ENCODE results near the gene KCNJ6.
A peak's percentile ranks its signal among the peaks of the same experiment; 100 is the strongest.
"Not testable (repeated sequence)": the region's sequence is repeated elsewhere in the genome, so short reads cannot be mapped to it uniquely, and the experiment has no call there.

The KCNJ6 gene

GRCh38 chr21:37769656-37770055, 146.6 kb downstream of the KCNJ6 start:
- DNase-seq: no peak
- no peak for ATAC-seq

DNA sequence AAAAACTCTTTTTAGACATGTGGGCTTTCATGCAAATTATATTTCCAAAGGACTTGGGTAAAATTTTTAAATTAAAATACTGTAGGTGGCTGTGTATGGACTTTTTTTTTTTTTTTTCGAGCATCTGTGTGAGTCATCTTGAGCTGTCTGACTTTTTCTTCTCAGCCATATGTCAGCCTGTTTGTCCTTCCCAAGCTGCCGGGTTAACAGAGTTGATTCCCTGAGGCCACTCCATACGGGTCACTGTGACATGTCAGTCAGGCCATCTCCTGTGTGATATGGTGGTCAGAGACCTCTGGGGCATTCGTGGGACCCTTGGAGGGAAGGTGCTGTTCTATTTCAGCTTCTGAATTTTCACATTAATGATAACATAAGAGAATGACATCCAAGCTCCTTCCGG, 148.3 kb downstream of the KCNJ6 start:
- no peak for DNase-seq
- no peak for ATAC-seq

GRCh38 chr21:37766129-37766528, 150.1 kb downstream of the KCNJ6 start:
- no peak for ATAC-seq

DNA sequence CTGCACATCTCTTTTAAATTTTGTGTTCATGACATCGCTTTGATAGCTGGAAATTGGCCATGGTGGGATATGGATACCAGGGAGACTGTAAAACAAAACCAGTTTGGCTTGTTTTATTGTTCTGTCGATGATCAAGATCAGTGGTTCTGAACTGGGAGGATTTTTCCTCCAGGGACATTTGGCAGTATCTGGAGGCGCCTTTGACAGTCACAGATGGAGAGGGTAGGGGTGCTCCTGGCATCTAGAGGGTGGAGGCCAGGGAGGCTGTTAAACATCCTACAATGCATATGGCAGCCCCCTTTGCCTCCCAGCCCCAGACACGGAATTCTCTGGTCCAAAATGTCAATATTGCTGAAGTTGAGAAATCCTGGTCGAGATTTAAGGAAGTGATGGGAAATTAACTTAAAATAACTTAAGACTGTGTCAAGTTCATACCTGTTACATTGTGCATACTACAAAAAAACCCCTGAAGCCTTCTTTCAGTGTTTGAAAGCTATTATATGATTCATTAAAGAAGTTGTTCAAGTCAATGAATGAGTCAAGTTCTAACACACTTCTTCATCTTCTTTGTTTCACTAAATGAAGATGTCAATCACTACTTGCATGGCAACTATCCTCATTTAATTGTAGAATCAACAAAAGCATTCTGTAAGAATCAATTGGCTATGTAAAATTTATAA, 150.9 kb downstream of the KCNJ6 start:
- DNase-seq (no peak), ATAC-seq (no peak)

More at GRCh38 chr21:37766129-37766528, 150.1 kb downstream of the KCNJ6 start:
- no peak for DNase-seq

DNA sequence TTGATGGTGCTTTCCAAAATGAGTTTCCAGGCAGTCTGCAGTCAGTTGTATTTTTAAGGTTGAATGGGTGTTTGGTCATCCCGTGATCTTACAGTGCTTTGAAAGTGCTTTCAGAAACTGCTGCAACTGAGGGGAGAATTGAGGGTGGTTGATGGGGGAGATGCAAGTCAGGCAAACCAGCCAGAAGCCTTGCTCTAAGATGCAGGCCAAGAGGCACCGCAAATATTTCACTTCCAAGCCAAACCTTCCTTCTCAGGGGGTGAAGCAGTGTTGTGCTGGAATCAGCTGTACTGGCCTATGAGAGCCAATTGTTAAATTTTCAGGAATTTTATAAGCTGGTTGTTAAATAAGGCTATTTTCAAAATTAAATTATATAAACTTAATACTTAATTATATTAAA, 151.6 kb downstream of the KCNJ6 start:
- no peak for ATAC-seq
- DNase-seq: no peak

GRCh38 chr21:37763298-37763697, 153.0 kb downstream of the KCNJ6 start:
- DNase-seq: no peak
- ATAC-seq: no peak

GRCh38 chr21:37762606-37763005, 153.7 kb downstream of the KCNJ6 start:
- no peak for ATAC-seq
- no peak for DNase-seq

DNA sequence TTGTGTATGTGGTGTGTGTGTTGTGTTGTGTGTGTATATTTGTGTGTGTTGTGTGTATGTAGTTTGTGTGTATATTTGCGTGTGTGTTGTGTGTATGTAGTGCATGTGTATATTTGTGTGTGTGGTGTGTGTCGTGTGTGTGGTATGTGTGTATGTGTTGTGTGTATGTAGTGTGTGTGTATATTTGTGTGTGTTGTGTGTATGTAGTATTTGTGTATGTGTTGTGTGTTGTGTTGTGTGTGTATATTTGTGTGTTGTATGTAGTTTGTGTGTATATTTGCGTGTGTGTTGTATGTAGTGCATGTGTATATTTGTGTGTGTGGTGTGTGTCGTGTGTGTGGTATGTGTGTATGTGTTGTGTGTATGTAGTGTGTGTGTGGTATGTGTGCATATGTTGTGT, 154.9 kb downstream of the KCNJ6 start:
- DNase-seq, ATAC-seq: not testable (repeated sequence)

- ATAC-seq (no peak), DNase-seq (no peak)
Measured at GRCh38 chr21:37759777-37760176, 156.5 kb downstream of the KCNJ6 start.

DNA sequence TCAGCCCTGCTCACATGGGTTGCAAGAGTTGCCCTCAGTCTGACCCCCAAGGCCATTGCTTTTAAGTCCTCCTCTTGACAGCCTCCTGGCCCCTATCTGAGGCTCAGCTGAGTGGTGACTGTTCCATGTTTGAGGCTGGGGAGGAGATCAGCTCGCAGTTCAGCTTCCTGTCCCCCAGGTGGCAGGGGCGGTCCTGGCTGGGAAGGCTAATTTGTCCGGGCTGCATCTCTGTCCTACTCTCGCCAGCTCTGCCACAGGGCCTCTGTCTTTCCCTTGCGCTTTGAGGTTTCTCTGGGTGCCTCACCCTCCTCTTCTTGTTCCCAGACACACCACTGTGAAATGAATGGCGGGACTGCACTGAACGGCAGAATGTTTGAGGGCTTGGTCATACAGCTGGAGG, 157.3 kb downstream of the KCNJ6 start:
- ATAC-seq (no peak), DNase-seq (peak; percentile 20)

GRCh38 chr21:37757606-37758376, 158.5 kb downstream of the KCNJ6 start:
- no peak for DNase-seq
- no peak for ATAC-seq

DNA sequence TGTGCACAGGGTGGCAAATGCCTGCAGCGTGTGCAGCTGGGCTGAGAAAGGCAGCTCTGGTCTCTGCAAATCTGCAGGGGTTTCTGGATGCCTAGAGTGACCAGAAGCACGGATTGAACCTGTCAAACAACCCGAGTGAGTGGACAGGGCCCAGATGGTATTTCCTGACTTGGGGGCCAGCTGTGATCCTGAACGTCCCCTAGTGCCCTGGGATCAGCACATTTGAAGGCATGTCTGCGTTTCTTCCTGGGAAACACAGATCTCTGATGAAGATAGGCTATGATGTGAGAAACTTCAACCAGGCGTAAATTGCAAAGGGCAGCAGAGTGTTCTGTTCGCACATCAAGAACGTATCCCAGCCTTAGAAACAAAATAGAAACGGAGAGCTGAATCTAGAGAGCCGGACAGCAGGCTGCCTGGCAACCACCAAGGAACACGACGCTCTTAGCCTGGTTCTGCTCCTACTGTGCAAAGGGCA, 163.1 kb downstream of the KCNJ6 start:
- no peak for ATAC-seq
- DNase-seq: no peak

GRCh38 chr21:37751268-37751975, 164.8 kb downstream of the KCNJ6 start:
- ATAC-seq (no peak), DNase-seq (no peak)

DNA sequence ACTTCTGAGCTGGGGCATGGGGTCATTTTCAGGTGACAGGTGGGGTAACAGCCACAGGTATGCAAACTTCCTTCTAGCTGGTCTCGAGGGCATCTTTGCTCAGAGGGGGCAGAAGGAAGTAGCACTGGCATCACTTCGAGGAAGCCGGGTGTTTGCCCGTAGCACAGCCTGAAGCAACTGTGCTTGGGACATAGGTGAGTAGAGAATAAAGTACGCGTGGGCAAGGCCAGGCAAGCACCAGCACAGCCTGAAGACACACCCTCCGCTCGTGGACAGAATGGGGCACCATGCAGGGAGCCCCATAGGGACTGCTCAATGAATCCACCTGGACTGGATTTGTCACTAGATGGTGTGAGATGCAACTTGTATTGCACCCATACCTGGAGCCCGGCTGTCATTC, 167.1 kb downstream of the KCNJ6 start:
- ATAC-seq (no peak), DNase-seq (no peak)

DNA sequence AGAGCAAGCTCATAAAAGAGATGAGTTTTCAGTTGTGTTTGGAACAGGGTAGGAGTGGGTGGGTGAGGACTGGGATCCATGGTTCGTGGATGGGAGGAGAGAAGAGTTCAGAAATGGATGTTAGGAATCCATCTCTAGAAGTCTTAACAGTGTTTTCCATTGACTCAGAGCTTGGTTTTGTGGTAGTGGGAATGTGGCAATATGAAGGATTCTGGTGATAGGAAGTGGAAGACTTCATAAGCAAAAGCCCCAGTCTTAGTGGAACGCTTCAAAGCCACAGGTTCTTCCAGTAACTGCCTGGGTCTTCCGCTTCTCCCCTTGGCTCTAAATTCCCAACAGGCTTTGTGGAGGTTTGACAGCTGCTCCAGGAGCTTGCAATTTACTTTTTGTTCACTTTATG, 167.9 kb downstream of the KCNJ6 start:
- ATAC-seq (no peak), DNase-seq (no peak)

DNA sequence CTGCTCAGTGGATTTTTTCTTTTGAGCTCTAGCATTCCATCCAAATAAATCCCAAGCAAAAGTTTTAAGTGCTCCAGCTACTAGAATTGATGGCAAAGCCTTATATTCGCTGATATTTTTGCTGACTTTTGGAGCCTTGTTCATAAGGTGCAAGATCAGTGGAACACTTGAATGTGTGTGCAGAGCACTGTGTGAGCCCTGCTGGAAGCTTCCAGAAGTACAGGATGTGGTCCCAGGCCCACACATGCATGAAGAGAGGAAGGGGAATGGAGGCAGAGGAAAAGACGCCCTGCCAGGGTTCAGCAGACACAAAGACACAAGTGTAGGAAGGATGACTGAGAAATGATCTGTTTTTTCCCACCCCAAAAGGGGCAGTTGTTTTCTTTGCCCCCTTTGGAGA, 169.4 kb downstream of the KCNJ6 start:
- no peak for ATAC-seq

GRCh38 chr21:37744551-37744950, 171.7 kb downstream of the KCNJ6 start:
- DNase-seq: no peak
- no peak for ATAC-seq

More for the DNA sequence above, 169.4 kb downstream of the KCNJ6 start:
- DNase-seq: no peak

DNA sequence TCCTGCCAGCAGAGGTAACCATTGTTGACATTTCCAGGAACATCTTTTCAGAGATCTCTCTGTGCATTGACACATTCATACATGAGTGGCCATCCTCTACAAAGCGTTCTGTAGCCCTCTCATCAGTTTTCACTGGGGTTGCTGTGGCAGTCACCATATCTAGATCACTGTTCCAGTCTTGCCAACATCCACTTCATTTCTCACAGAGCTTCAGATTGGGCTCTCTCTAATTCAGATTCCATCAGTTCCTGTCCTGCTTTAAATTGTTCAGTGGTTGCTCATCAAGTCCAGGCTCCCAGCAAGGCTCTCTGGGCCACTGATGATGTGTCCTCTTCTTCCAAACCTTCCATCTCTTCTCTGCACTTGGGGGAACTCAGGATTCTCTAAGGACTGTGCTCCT, 173.7 kb downstream of the KCNJ6 start:
- ATAC-seq (no peak), DNase-seq (no peak)

DNA sequence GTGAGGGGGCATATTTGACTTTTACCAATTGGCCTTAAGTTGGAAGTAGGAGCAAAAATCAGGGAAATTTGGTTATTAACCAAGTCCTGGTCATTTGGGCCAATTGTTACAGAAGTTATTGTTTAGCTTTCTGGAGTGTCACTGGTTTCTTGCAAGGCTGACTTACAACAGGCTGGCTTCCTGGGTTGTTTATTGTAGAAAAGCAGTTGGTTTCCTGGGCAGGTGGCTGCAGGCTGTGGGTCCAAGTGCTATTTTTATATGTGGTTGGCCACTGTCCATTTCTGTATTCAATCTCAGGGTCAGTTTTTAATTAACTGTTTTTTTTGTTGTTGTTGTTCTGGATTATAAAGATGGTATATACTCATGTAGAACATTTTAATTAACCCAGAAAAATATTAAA, 174.1 kb downstream of the KCNJ6 start:
- ATAC-seq (no peak), DNase-seq (no peak)

- ATAC-seq: no peak
Measured at GRCh38 chr21:37737996-37738395, 178.3 kb downstream of the KCNJ6 start.

DNA sequence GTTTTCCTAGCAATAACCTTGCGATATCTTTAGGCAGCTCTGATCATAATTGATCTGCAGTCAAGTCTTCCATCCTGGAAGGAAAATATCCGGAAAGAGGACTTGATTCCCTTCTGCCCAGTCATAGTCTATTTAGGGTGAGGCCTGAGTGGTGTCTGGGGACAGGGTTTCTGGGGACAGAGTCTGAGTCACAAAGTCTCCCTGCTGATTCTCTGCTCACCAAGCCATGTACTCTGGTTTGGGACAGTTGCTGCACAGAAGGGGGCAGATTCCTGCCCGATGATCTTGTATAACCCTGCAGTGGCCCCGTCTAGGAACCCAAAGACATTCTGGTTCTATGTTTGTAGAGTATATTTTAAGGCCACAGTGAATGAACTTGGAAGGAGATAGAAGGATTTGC, 178.8 kb downstream of the KCNJ6 start:
- no peak for DNase-seq
- ATAC-seq: no peak

More at GRCh38 chr21:37737996-37738395, 178.3 kb downstream of the KCNJ6 start:
- no peak for DNase-seq

DNA sequence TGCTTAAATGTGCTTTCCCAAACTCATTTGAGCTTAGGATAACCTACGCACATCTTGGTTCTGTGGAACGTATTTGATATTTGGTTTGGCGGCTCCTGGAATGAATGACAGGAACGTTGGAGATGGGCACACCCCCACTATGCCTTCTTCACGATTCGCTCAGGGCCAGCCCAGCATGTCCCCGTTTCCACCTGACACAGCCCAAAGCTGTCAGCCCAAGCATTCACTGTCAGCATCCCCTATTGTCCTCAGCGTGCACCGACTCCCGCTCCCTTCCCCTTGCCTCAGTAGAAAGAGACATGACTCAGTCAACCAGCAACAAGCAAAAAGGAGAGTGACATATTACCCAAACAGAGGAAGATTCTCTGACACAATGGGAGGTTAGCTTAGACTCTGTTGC, 181.4 kb downstream of the KCNJ6 start:
- DNase-seq: no peak
- ATAC-seq: no peak

DNA sequence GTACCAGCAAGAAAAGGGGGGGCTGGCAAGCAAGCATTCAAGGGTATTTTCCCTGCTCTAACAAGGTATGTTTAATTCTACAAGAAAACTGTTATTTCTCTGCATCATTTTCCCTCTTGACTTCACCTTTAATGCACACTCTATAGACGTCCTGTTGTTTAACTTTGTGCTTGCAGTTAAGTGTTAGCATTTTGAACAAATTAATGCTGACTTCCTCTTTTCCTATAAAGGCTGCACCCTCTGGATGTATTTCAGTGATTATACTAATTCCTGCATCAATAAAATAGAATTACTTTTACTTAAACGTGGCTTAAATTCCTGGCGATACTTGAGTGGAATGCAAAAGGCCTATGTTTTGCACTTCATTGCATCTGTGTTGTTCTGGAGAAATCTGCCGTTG, 183.3 kb downstream of the KCNJ6 start:
- DNase-seq: no peak
- ATAC-seq: no peak

Measured in stimulated activated naive CD8-positive, alpha-beta T cell treated with anti-CD3 and anti-CD28 coated beads, Interleukin-15, Interleukin-2, amounts not matched to agents 100 U/mL and 50 U/mL, for 24 hours (primary cell).